Mesenteric fat pad (tissue), 1 donor: Measurements from ENCODE around the gene SMIM30. TPM values are rescaled to one million over a fixed set of nuclear protein-coding genes. Genes with fewer than 3 reads are reported as not detected.

ENCODE experiments used
- DNase-seq: peaks from one replicate; pipeline ENCODE4 v3.0.0-alpha.2; 2020; ENCODE audit warnings: low spot score
- total RNA-seq: library from RNA; stranded (reverse); fragmentation: NEBNext Ultra II Directional; extraction: Animal tissue kit (Norgen Biotek cat#: 25700); gene quantifications from one replicate; pipeline ENCODE4 v1.2.1, GENCODE V29; 2021
- donor health status: DM: yes; HTN: yes; CAD: no.

Gene SMIM30
- total RNA-seq, 1 donor from 2014 or later, result 31.9 TPM

GRCh38 chr7:113109718-113110117 is 8.6 kb downstream of the SMIM30 start:
- no peak for DNase-seq

DNA sequence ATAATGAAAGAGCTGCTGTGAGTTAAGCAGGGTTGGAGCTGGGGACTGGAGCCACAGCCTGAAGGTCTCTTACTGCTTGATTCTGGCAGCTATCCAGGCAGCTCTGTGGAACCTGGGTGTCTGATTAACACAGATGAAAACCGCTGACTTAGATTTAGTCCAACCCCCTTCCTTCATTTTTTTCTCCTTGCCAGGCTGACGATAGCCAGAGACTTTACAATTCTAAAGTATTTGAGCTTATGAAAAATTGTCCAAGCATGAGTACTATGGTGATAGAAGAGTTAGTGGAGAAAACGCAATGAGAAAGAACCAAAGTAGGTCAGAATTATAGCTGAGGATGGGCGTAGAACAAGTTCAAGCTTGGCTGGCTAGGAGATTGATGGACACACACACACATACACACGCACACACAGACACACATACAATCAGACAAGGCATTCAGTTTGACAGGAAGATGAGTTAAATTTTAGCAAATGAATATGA is 18.2 kb downstream of the SMIM30 start:
- DNase-seq, result no peak

GRCh38 chr7:113099284-113099919 is 19.0 kb downstream of the SMIM30 start:
- no peak for DNase-seq

DNA sequence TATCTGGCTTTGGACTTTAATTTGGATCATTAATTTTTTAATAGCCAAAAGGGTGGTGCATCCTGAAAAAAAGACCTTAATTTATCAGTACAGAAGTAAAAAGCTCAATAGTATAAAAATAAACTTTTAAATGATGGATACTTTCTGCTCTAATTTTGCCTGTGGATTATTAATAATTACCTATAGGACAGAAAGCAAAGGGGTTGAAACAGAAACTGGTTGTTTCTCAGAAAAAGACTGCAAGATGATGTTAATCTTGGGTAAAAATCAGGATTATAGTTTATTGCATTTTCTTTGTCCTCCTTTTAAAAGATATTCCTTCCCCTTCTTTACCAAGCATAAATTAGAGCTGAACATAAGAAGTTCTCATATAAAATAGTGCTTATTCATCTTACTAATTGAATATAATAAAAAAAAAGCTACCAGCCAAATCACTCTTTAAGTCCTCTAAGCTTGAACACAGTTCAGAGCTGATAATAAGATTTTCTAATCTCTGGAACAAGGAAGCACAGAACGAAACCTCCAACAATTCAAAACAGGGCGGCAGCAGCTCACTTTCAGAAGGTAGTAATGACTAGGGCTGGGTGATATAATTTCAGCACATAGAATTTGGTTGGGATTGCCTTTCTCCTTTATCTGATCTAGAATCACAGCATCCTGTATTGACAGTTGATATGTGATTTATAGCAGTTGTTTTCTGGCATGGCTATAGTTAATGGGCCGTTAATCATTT is 23.7 kb downstream of the SMIM30 start:
- DNase-seq, result no peak

DNA sequence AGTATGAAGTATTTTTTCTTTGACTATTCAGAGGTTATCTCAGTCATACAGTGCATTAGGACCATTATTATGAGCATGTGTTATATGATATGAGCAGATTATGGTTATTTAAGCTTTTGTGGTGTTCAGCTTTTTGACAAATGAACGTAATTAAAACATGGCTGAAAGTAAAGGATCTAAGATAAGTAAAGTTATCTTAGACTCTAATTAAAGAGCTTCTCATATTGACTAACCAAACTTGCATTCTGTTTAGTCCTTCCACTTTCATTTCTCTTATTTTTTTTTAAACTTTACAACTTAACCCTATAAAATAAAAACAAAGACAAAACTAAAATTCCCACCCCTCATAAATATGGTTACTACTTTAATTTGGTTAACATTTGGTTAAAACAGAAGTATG is 24.8 kb downstream of the SMIM30 start:
- no peak for DNase-seq

DNA sequence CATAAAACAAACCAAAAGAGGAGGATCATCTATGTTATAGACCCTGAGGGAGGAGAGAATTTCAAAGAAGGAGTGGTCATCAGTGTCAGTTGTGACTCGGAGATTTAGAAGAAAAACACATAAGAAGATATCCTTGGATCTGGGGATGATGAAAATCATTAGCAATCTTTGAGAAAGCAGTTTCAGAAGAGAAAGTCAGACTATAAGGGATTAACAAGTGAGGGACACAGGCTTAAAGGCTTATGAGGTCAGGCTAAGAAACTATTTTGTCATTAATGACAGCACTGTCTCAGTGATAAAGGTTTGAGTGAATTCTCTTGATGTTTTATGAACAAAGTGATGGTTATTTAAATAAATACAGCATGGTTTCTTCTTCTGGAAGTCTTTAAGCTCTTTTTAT is 25.6 kb downstream of the SMIM30 start:
- DNase-seq, result no peak

- DNase-seq, result no peak
These were observed 31.0 kb downstream of the SMIM30 start for GRCh38 chr7:113087071-113087998.

GRCh38 chr7:113086431-113086888 is 31.9 kb downstream of the SMIM30 start, which contains the start of gene GPR85:
Gene GPR85, minus strand, starts transcription at chr7:113086827. Its CDS starts 2,106 bp downstream, at chr7:113084721.
- no peak for DNase-seq

DNA sequence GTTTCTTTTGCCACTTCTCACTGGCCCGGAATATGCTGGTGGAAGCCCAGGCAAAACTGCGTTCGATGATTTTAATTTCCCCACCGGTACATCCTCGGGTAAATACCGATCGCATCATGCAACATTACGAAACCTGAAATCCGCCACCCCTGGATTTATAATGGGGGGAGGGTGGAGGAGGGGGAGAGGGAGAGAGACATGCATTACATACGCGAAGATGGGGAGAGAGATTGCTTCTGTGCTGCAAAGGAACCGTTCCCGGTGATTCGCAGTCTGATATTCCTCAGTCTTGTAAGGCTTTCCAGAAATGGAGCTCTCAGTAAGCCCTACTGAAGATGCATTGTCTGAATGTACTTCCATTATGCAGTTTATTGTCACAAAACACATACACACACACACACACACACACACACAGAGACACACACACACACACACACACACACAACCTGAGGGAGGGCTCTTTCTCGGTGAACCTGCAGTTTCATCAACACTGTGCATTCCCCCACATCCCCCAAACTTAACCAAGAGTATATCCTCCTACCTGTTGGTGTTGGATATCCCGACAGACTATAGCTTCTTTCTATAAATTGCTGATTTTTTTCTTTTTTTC is 32.5 kb downstream of the SMIM30 start:
- no peak for DNase-seq

- DNase-seq, result no peak
These were observed 33.7 kb downstream of the SMIM30 start for GRCh38 chr7:113084496-113085172.

GRCh38 chr7:113083816-113084495 is 34.4 kb downstream of the SMIM30 start:
- DNase-seq, result no peak

DNA sequence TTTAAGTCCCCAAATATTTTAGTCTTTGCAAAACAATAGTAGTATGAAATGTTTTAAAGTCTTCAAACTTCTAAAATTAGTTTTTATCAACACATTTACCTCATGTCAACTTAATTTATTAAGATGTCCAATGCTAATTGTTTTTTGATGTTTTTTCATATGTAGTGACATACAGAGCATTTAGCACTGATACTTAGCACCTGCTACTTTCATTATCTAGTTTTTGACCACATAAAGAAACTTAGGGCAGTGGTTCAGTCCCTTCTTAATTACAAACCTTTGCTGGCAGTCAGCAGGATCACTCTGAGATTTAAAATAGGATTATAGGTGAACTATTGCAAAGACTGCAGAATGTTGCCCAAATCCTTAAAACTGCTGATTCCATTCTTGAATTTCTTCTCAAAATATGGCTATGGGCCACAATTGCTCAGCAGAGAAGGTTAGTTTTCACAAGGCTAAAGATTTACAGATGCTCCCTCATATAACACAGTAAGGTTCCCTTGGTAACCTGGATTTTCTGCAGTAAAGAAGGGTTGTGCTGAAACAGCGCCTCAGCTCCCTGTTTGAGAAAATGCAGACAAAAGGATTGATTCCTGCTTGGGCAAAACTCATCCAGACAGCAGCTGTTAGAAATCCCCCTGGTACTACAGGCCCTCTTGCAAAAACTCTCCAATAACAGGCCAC is 35.1 kb downstream of the SMIM30 start:
- no peak for DNase-seq

- no peak for DNase-seq
These were observed 40.0 kb downstream of the SMIM30 start for GRCh38 chr7:113078331-113078730.

GRCh38 chr7:113076703-113077102 is 41.7 kb downstream of the SMIM30 start:
- DNase-seq, result no peak

GRCh38 chr7:113071465-113071864 is 46.9 kb downstream of the SMIM30 start:
- no peak for DNase-seq
